CD4-positive, alpha-beta memory T cell (primary cell): Measurements from ENCODE around the gene UMPS. TPM values are rescaled to one million over a fixed set of nuclear protein-coding genes. Genes with fewer than 3 reads are reported as not detected.

Experiments used
- CTCF ChIA-PET: fragments of 350-600 bp; sonication (Branson Sonifier 250); formaldehyde crosslinking; loops from one replicate; lab custom pipeline; 2021; ENCODE audit warnings: inconsistent platforms; ENCODE audit not compliant: partially characterized antibody; lab: Charles Lee
- POLR2A ChIA-PET: fragments of 350-600 bp; sonication (Branson Sonifier 250); formaldehyde crosslinking; loops from one replicate; lab custom pipeline; 2021; ENCODE audit not compliant: partially characterized antibody; lab: Charles Lee
- DNase-seq, 5 donors: peaks; one replicate each; pipeline versions ENCODE4 v3.0.0 to v3.0.0-alpha.2; 2020 to 2022; ENCODE audit warnings: mixed read lengths in 1 of 5
- H3K27ac ChIP-seq: one replicate; pipeline ENCODE4 v1.7.0; 2013; ENCODE audit warnings: low read depth, low read length
- H3K27me3 ChIP-seq: 2 replicates; pipeline ENCODE4 v1.7.0; 2013; ENCODE audit warnings: mild to moderate bottlenecking, low read length, moderate library complexity; ENCODE audit not compliant: insufficient read depth
- H3K36me3 ChIP-seq: 2 replicates; pipeline ENCODE4 v1.7.0; 2013; ENCODE audit warnings: mild to moderate bottlenecking, low read length, moderate library complexity; ENCODE audit not compliant: insufficient read depth
- H3K4me1 ChIP-seq: 2 replicates; pipeline ENCODE4 v1.7.0; 2013; ENCODE audit warnings: mild to moderate bottlenecking, low read length, moderate library complexity; ENCODE audit not compliant: insufficient read depth
- H3K4me3 ChIP-seq, 2 donors: one replicate each; pipeline ENCODE4 v1.7.0; 2013; ENCODE audit warnings: low read length in 2 of 2, mild to moderate bottlenecking in 1 of 2
- H3K9me3 ChIP-seq, 2 donors: one replicate each; pipeline ENCODE4 v1.7.0; 2013; ENCODE audit warnings: low read length in 2 of 2, control low read depth in 1 of 2; ENCODE audit not compliant: control insufficient read depth in 1 of 2
- H3K27ac Mint-ChIP-seq, 7 donors: one replicate each; pipeline ENCODE4 v1.8.0; 2020 to 2021; ENCODE audit warnings: mixed read lengths in 7 of 7, mild to moderate bottlenecking in 6 of 7, inconsistent platforms in 3 of 7, moderate library complexity in 3 of 7
- H3K27me3 Mint-ChIP-seq, 2 donors: one replicate each; pipeline ENCODE4 v1.8.0; 2020 to 2021; ENCODE audit warnings: mixed read lengths in 2 of 2
- H3K36me3 Mint-ChIP-seq, 2 donors: one replicate each; pipeline ENCODE4 v1.8.0; 2020 to 2021; ENCODE audit warnings: mixed read lengths in 2 of 2, inconsistent platforms in 1 of 2, mild to moderate bottlenecking in 1 of 2
- H3K4me1 Mint-ChIP-seq, 4 donors: one replicate each; pipeline ENCODE4 v1.8.0; 2020 to 2021; ENCODE audit warnings: mixed read lengths in 4 of 4, mild to moderate bottlenecking in 1 of 4
- H3K4me3 Mint-ChIP-seq, 8 donors: one replicate each; pipeline ENCODE4 v1.8.0; 2020 to 2021; ENCODE audit warnings: mixed read lengths in 8 of 8, mild to moderate bottlenecking in 7 of 8, moderate library complexity in 6 of 8, inconsistent platforms in 3 of 8
- H3K9me3 Mint-ChIP-seq, 8 donors: one replicate each; pipeline ENCODE4 v1.8.0; 2020 to 2021; ENCODE audit warnings: mixed read lengths in 8 of 8, mild to moderate bottlenecking in 5 of 8, inconsistent platforms in 3 of 8, moderate library complexity in 1 of 8
- intact Hi-C: fragments of 100-400 bp; cut with micrococcal nuclease; formaldehyde crosslinking; loops from one replicate; pipeline ENCODE4 v1.15.1; 2023
- polyA plus RNA-seq, 2 donors: library from polyadenylated mRNA; unstranded; fragments of 300-500 nt; fragmentation: Illumina TruSeq; gene quantifications; one replicate each; pipeline ENCODE4 v1.2.3, GENCODE V29; 2021
- total RNA-seq, 2 experiments: library from RNA; stranded (reverse); gene quantifications; one replicate each; pipeline ENCODE4 v1.2.3, GENCODE V29; 2021

Gene UMPS
- total and polyA plus RNA-seq, 4 experiments from 2014 or later, result 18.4 to 33.2 (median 28.5) TPM

DNA sequence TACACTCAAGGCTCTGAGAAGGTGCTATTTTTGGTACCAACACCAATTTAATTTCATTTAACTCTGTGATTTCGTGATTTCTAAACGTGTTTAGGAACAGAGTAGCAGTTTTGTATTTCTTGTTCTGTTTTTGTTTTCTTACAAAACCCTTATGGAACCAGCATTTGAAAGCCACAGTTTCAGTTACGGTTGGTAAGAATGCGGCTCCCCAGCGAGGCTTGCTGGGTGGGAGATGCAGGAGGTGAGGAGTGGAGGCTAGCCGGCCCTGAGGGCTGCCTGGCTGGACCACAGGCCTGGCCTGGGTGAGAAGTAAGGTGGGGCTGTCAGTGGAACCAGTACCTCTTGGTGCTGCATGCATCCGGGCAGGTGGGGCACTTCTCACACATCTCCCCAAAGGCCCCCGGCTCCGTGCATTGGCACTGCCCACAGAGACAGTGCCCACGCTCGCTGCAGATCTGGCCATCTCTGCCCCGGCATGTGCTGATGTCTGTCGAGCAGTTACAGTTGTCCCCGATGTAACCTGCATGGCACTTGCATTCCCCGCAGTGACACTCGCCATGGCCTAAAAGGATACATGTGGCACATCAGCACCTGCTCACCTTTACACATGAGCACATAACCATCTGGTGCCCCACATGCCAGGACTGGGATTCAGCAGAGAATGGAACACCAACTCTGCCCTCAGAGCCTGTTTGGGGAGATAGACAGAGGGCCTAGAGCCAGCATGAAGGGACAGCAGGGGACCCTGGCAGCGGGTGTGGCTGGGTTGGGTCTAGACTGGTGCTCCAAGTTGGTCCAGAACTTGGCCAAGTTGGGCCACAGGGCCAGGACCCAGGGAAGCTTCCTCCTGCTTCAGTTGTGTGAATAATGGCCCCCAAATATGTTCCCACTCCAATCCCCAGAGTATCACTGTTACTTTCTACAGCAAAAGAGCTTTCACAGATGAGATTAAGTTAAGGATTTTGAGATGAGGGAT is 43.4 kb downstream of the UMPS start:
- Histone ChIP-seq H3K36me3 (no peaks in the 10 kb centered on the region), H3K4me1 (no peaks in the 10 kb centered on the region), H3K27ac (no peak overlapping the region), H3K4me3 (no peak overlapping the region), H3K9me3 (no peaks in the 10 kb centered on the region), H3K27me3 (peaks cover 4% of the 10 kb centered on the region)
- ChIA-PET POLR2A (no interaction called here), CTCF (interaction anchor here (1.1 kb wide), 1 partner anchor 13 kb away, joined by 3 read pairs; no protein-coding TSS in a partner anchor)
- H3K9me3 Mint-ChIP-seq, result peaks cover 0 to 2% (median 0%) of the 10 kb centered on the region in 8 donors
- no peaks in the 10 kb centered on the region for H3K36me3 Mint-ChIP-seq
- H3K4me1 Mint-ChIP-seq, result no peaks in the 10 kb centered on the region
- no peak overlapping the region for H3K4me3 Mint-ChIP-seq
- intact Hi-C loops, result no loop called here
- H3K27me3 Mint-ChIP-seq, result peaks cover 6 to 15% of the 10 kb centered on the region in 2 donors
- no peak overlapping the region for H3K27ac Mint-ChIP-seq
- no peak for DNase-seq

GRCh38 chr3:124774327-124774718 is 44.1 kb downstream of the UMPS start:
- peaks cover 0 to 2% (median 0%) of the 10 kb centered on the region in 8 donors for H3K9me3 Mint-ChIP-seq

GRCh38 chr3:124774841-124775402 is 44.7 kb downstream of the UMPS start:
- intact Hi-C loops, result no loop called here
- no peaks in the 10 kb centered on the region for H3K4me1 ChIP-seq
- H3K27me3 ChIP-seq, result peaks cover 4% of the 10 kb centered on the region
- H3K4me3 ChIP-seq, result no peak overlapping the region
- ChIA-PET CTCF (interaction anchor here (1.1 kb wide), 1 partner anchor 12 kb away, joined by 3 read pairs; no protein-coding TSS in a partner anchor), POLR2A (no interaction called here)
- H3K4me3 Mint-ChIP-seq, result no peak overlapping the region
- H3K36me3 Mint-ChIP-seq, result no peaks in the 10 kb centered on the region
- no peaks in the 10 kb centered on the region for H3K4me1 Mint-ChIP-seq
- no peaks in the 10 kb centered on the region for H3K9me3 ChIP-seq
- no peak for DNase-seq
- no peaks in the 10 kb centered on the region for H3K36me3 ChIP-seq
- H3K9me3 Mint-ChIP-seq, result peaks cover 0 to 2% (median 0%) of the 10 kb centered on the region in 8 donors
- H3K27ac Mint-ChIP-seq, result no peak overlapping the region
- peaks cover 6 to 14% of the 10 kb centered on the region in 2 donors for H3K27me3 Mint-ChIP-seq
- no peak overlapping the region for H3K27ac ChIP-seq

More at GRCh38 chr3:124774327-124774718, 44.1 kb downstream of the UMPS start:
- H3K9me3 ChIP-seq, result no peaks in the 10 kb centered on the region
- H3K4me1 ChIP-seq, result no peaks in the 10 kb centered on the region
- no peaks in the 10 kb centered on the region for H3K36me3 Mint-ChIP-seq
- POLR2A ChIA-PET, result no interaction called here
- H3K4me3 ChIP-seq, result no peak overlapping the region
- H3K27ac Mint-ChIP-seq, result no peak overlapping the region
- intact Hi-C loops, result no loop called here
- H3K4me3 Mint-ChIP-seq, result no peak overlapping the region
- no peak overlapping the region for H3K27ac ChIP-seq
- no peaks in the 10 kb centered on the region for H3K4me1 Mint-ChIP-seq
- no peaks in the 10 kb centered on the region for H3K36me3 ChIP-seq
- H3K27me3 ChIP-seq, result peaks cover 4% of the 10 kb centered on the region
- CTCF ChIA-PET, result interaction anchor here (1.1 kb wide), 1 partner anchor 12 kb away, joined by 3 read pairs; no protein-coding TSS in a partner anchor
- H3K27me3 Mint-ChIP-seq, result peaks cover 6 to 18% of the 10 kb centered on the region in 2 donors
- DNase-seq, result no peak

DNA sequence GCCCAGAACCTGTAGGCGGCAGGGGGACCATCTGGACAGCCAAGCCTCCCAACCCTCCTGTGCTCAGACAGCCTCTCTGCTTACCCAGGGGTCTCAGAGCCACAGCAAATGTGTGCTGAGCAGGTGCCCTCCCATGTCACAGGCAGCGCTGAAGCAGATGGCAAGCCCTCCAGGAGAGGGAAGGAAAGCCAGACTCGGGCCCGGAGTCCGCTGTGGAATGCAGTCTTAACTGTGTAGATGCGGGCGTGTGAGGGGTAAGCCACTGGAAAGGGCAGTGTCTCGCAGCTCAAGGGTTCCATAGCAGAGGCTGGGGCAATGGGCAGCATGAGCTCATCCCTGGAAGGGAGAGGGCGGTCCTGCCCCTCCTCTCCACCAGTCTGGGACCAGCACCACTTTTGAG is 45.6 kb downstream of the UMPS start:
- CTCF ChIA-PET, result no interaction called here
- peaks cover 7 to 14% of the 10 kb centered on the region in 2 donors for H3K27me3 Mint-ChIP-seq

DNA sequence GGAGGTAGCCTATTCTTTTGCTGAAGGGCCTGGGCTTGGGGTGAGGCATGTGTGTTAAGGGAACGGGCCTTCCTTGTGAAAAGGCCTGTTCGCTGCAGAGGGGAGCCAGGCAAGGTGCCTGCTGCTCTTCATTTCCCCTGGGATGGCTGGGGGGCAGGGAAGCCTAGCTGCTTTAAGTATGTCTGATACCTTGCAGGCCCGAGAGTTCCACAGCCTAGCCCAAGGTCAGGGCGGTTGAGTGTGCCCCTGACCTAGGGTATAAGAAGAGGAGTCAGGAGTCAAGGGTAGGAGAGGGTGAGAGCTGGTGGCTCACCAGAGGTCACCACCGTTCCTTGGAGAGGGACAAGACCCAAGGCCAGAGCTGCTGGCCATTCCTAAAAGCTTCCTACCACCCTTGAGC is 46.6 kb downstream of the UMPS start:
- no peak overlapping the region for H3K4me3 ChIP-seq
- ChIA-PET POLR2A (no interaction called here), CTCF (interaction anchor here (3.9 kb wide), 1 partner anchor 17 kb away, joined by 23 read pairs; no protein-coding TSS in a partner anchor)
- Mint-ChIP-seq H3K36me3 (no peaks in the 10 kb centered on the region), H3K27ac (no peak overlapping the region), H3K27me3 (peaks cover 5 to 14% of the 10 kb centered on the region in 2 donors), H3K4me1 (peaks cover 0 to 4% (median 4%) of the 10 kb centered on the region in 4 donors), H3K9me3 (peaks cover 0 to 2% (median 0%) of the 10 kb centered on the region in 8 donors), H3K4me3 (no peak overlapping the region)
- H3K27me3 ChIP-seq, result no peaks in the 10 kb centered on the region
- H3K27ac ChIP-seq, result no peak overlapping the region
- DNase-seq, result no peak
- peaks cover 6% of the 10 kb centered on the region for H3K4me1 ChIP-seq
- intact Hi-C loops, result no loop called here
- no peaks in the 10 kb centered on the region for H3K36me3 ChIP-seq
- no peaks in the 10 kb centered on the region for H3K9me3 ChIP-seq

More for the DNA sequence above, 45.6 kb downstream of the UMPS start:
- Histone ChIP-seq H3K4me3 (no peak overlapping the region), H3K27me3 (peaks cover 3% of the 10 kb centered on the region), H3K36me3 (no peaks in the 10 kb centered on the region), H3K27ac (no peak overlapping the region), H3K9me3 (no peaks in the 10 kb centered on the region), H3K4me1 (peaks cover 5% of the 10 kb centered on the region)
- H3K27ac Mint-ChIP-seq, result no peak overlapping the region
- peaks cover 0 to 2% (median 0%) of the 10 kb centered on the region in 8 donors for H3K9me3 Mint-ChIP-seq
- no peak overlapping the region for H3K4me3 Mint-ChIP-seq
- no peaks in the 10 kb centered on the region for H3K36me3 Mint-ChIP-seq
- H3K4me1 Mint-ChIP-seq, result peaks cover 0 to 4% (median 3%) of the 10 kb centered on the region in 4 donors
- intact Hi-C loops, result no loop called here
- POLR2A ChIA-PET, result no interaction called here
- DNase-seq, result no peak

- Mint-ChIP-seq H3K27ac (no peak overlapping the region), H3K27me3 (peaks cover 5 to 8% of the 10 kb centered on the region in 2 donors), H3K4me3 (no peak overlapping the region), H3K9me3 (peaks cover 0 to 4% (median 0%) of the 10 kb centered on the region in 8 donors), H3K36me3 (no peaks in the 10 kb centered on the region), H3K4me1 (peaks cover 0 to 4% (median 4%) of the 10 kb centered on the region in 4 donors)
- Histone ChIP-seq H3K4me1 (peaks cover 6% of the 10 kb centered on the region), H3K27me3 (no peaks in the 10 kb centered on the region), H3K36me3 (no peaks in the 10 kb centered on the region), H3K9me3 (no peaks in the 10 kb centered on the region), H3K27ac (no peak overlapping the region), H3K4me3 (no peak overlapping the region)
- POLR2A ChIA-PET, result no interaction called here
- no peak for DNase-seq
- CTCF ChIA-PET, result interaction anchor here (3.9 kb wide), 1 partner anchor 18 kb away, joined by 23 read pairs; no protein-coding TSS in a partner anchor
- intact Hi-C loops, result no loop called here
Observed at GRCh38 chr3:124777762-124778470, 47.7 kb downstream of the UMPS start.
